NCI-H128 (cell line): ENCODE results near the gene CDC5L.

Source experiments
- DNase-seq: peaks from one replicate; lab custom pipeline; 2025; ENCODE audit not compliant: unreplicated experiment; lab: John Stamatoyannopoulos, UW

CDC5L gene

GRCh38 chr6:44451803-44452695, 64.5 kb downstream of the CDC5L start:
- DNase-seq = no peak

DNA sequence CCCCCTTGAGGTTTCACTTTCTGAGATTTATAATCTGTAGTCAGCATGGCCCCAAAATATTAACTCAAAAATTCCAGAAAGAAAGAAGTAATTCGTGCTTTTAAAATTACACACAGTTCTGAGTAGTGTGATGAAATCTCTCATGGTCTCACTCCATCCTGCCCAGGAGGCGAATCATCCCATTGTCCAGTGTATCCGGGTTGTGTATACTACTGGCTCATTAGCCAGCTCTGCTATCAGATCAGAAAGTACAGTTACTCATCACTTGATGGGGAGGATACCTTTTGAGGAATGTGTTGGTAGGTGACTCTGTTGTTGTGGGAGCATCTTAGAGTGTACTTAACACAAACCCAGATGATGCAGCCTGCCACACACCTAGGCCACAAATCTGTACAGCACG, 65.2 kb downstream of the CDC5L start:
- no peak for DNase-seq

DNA sequence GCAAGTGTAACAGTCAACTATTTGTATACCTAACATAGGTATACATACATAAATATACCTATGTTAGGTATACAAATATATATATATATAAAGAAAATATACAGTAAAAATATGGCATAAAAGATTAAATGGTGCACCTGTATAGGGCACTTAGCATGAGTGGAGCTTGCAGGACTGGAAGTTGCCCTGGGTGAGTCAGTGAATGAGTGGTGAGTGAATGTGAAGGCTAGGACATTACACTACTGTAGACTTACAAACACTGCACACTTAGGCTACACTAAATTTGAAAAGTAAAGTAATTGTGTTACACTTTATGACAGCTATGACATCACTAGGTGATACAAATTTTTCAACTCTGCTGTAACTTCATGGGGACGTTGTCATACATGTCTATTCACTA, 65.6 kb downstream of the CDC5L start:
- no peak for DNase-seq

- no peak for DNase-seq
Observed at GRCh38 chr6:44454198-44454597, 66.7 kb downstream of the CDC5L start.

DNA sequence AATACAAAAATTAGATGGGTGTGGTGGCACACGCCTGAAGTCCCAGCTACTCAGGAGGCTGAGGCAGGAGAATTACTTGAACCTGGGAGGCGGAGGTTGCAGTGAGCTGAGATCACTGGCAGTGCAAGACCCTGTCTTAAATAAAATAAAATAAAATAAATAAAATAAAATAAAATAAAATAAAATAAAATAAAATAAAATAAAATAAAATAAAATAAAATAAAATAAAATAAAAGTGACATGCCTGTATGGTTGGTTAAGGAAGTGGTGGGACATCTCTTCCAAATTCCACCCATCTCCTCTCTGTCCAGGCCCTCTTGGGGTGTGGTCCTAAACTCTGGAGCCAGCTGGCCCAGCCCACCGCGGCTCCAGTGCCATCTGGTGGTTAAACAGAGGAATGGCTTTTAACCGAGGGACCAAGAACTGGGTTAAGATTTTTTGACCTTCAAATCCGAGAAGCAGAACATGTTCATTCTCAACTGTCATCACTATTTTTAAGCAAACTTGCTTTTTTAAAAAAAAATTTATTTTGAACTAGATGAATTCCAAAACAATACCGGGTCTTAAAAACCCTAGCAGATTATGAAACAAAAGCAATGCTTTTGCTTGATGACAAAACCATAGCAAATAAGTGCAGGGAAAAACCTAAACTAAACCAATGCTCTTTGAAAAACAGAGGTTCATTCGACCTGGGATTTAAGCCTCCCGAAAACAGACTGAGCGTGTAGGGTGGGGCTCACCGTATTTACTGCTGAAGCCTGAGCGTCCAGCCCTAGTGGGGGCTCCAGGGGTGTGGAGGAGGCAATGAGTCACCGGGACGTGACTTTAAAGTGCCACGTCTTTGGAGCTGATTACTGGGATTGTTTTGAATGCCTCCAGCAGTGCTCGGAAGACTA, 68.8 kb downstream of the CDC5L start:
- no peak for DNase-seq

DNA sequence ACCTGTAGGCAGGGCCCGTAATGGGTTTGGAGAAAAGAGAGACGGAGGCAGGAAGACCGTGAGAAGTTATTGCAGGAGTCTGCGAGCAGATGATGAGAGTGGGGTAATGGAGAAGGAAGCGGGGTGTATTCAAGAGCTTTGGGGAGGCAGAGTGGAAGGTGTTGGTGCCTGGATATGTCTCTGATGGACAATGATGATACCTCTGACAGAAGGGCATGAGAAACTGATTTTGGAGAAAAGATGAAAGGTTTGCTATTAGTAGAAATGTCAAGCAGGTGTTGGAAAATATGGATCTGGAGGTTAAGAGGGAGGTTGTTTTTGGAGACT, 69.4 kb downstream of the CDC5L start:
- no peak for DNase-seq

DNA sequence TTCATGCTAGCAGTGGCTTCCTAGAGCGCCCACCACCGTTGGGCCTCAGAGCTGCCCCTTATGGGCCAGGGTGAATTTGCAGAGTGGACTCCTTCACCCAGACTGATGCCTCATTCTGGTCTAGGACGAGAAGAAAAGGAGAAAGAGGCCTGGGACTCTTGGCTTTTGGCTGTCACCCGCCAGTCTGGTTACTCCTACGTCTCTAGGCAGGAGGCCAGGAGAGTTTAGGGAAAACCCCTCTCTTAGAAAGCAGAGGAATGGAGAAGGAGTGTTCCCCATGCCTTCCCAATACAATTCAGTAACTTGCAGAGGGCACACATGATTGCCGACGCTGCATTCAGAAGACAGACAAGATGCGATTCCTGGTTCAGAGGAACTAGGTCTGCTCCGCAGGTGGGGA, 70.1 kb downstream of the CDC5L start:
- no peak for DNase-seq

- DNase-seq = no peak
Observed at GRCh38 chr6:44458551-44458950, 71.0 kb downstream of the CDC5L start.

DNA sequence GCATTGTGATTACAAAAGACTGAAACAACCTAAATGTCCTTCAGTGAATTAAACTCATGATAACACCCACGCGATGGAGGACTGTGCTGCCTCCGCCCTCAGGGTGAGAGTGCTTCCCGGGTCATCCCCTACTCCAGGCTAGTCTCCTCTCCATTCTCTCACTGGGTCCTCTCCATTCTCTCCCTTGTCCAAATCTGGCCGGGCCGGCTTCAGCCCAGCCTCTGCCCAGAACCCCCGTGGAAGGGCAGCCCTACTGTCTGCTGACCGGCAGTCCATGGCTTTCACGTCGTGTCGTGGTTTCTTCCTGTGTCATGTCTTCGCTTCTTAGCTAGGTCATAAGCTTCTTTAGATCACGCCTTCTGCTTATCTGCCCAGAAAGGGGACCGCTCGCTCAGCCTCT, 74.8 kb downstream of the CDC5L start:
- DNase-seq = no peak

GRCh38 chr6:44462797-44463727, 75.6 kb downstream of the CDC5L start:
- no peak for DNase-seq

DNA sequence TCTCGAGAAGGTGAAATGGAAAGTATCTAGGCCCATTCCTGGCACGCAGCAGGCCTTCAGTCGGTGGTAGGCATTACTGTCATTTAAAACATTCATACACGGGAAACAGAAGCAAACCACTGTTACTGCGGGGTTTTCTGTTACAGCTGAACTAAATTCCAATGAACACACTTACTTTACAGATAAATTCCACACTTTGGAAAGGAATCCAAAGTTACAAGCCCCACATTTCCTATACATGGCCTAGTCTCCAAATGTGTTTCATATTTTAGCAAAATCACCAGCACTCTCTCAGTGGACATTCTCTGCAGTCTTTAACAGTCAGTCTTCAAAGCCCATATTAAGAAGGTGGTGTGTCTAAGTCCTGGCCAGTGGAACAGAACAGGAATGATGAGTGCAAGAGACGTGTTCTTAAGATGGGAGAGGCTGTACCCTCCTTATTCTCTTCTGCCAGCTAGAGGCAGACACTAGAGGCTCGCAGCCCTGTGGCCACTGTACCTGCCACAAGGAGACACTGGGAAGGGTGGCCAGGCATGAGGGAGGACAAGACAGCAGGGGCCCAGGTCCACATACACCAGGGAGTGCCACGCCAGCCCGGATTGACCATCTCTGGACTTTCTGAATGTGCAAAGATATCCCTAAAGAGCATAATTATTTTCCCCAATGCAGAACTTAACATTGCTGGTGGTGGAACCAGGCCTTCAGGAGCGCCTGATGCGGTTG, 76.4 kb downstream of the CDC5L start:
- no peak for DNase-seq

GRCh38 chr6:44464527-44465310, 77.2 kb downstream of the CDC5L start:
- DNase-seq = no peak

DNA sequence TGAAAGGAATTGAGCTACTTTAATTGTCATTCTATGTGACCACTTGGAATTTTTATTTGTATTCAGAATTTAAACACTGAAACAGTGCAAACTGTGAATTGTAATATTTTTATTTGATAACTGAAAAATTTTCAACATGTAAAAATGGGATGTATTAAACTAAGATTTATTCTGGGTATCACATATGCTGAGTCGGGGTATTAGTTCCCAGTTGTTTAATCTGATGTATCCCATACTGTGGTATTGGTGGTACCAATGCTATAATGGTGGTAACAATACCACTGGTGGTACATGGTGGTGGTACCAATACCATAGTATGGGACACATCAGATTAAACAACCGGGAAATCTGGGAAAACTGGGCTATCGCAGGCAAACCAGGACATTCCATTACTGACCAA, 79.4 kb downstream of the CDC5L start:
- DNase-seq = no peak

GRCh38 chr6:44468835-44469234, 81.3 kb downstream of the CDC5L start:
- DNase-seq = no peak

DNA sequence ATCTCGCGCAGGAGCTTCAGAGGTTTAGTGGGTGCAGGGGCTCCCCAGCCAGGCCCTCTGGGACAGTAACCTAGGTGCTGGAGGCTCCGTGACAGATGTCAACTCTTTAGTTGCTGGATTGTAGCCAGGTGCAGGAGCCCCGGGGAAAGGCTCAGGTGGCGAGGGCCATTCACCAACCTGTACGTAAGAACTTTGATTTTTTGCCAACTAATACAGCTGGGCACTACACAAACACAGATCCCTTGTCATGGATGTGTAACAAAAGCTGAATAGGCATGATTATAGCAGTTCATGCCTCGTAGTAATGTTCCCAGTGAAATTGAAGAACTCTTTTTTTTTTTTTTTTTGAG, 82.6 kb downstream of the CDC5L start:
- DNase-seq = peak; percentile 93

- DNase-seq = no peak
Observed at GRCh38 chr6:44470746-44471145, 83.2 kb downstream of the CDC5L start.

DNA sequence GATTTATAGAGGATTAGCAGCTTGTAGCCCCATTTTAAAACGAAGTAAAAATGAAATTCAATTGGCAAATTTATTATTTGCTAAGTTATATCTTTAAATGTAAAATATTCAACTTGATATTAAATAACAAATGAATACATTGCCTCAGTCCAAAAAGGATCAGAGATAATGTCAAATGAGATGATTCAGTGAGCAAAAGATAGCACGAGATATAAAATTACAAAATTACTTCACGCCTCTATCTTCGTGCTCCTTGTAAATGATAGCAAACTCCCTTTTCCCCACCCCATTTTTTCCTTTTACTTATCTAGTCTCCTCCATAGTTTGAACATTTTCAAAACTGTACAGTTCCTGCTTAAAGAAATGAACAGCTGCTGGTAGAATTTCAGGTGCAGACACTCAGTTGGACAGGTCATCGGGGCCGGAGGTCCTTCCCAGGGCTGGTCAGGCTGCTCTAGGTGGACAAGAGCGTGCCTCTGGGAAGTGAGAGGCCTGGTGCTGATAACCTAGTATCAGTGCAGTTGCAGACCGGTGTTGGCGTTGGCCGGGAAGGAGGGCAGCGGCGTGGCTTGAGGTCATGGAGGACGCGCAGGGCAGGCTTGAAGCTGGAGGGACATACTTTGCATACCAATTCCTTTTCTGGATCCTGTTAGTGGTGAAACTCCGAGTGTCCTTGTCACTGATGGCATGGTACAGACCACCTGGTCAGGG, 83.9 kb downstream of the CDC5L start:
- no peak for DNase-seq

DNA sequence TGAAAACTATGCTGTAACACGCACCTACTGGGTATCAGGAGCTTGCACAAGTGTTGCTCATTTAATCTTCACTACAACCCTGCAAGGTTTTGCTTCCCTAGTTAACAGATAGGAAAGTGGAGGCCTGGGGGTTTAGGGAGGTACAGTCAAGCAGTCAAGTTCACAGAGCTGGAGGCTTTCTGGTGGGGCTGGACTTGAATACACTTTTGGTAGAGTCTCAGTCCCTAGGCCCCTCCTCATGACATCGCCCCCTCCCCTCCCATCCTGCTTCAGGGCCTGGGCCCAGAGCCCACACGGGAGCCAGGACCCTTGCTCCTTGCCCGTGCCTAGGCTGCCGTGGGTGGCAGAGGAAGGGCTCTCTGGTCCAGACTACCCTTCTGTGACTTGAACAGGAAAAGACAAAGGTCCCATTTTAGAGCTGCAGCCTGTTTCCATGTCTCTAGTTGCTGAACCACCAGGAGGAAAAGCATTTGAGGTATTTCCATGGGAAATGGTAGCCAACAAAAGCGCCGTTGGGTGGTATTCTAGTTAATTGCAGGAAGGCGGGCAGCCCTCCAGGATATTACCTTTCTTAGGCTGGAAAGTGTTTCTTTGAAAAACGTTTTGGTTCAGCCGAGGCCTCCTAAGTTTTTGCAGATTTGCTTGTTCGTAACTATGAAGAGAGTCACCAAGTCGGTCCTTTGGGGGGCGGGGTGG, 84.9 kb downstream of the CDC5L start:
- DNase-seq = no peak
